A673 (cell line): ENCODE measurements around the gene MIER3. TPM values are rescaled to one million over a fixed set of nuclear protein-coding genes. Genes with fewer than 3 reads are reported as not detected.

ENCODE experiments used
- BruUV-seq: library from RNA; stranded (reverse); fragments of 400-500 nt; replicated peaks from 2 replicates; lab custom pipeline; 2021; lab: Mats Ljungman, UMichigan
- CTCF ChIA-PET: fragments of 300-600 bp; sonication (Branson Sonifier 250); formaldehyde crosslinking; loops from one replicate; lab custom pipeline; 2022; ENCODE audit warnings: antibody characterized with exemption; lab: Charles Lee
- POLR2A ChIA-PET: fragments of 300-600 bp; sonication (Branson Sonifier 250); formaldehyde crosslinking; loops from one replicate; lab custom pipeline; 2022; ENCODE audit warnings: antibody characterized with exemption; ENCODE audit not compliant: low non-redundant PET; lab: Charles Lee
- DNase-seq: peaks from one replicate; pipeline ENCODE4 v3.0.0-alpha.2; 2015; ENCODE audit warnings: low spot score
- H3K27ac ChIP-seq: fragments of 200-600 bp; sonication (generic); 2 replicates; pipeline ENCODE4 v1.5.1; 2016; ENCODE audit warnings: mixed run types, low read depth, mild to moderate bottlenecking, mixed read lengths, antibody characterized with exemption, low read length; ENCODE audit not compliant: poor library complexity, severe bottlenecking
- H3K27me3 ChIP-seq: fragments of 200-600 bp; sonication (generic); replicated peaks from 2 replicates; pipeline ENCODE4 v1.6.1; 2017; ENCODE audit warnings: mixed run types, low read depth, mild to moderate bottlenecking, mixed read lengths, antibody characterized with exemption, low read length; ENCODE audit not compliant: insufficient read depth, poor library complexity
- H3K36me3 ChIP-seq: fragments of 200-600 bp; sonication (generic); 2 replicates; pipeline ENCODE4 v1.6.1; 2016; ENCODE audit warnings: mixed run types, mild to moderate bottlenecking, mixed read lengths, antibody characterized with exemption, low read length; ENCODE audit not compliant: insufficient read depth, poor library complexity, severe bottlenecking
- H3K4me1 ChIP-seq: fragments of 200-600 bp; sonication (generic); 2 replicates; pipeline ENCODE4 v1.6.1; 2017; ENCODE audit warnings: mixed run types, mild to moderate bottlenecking, mixed read lengths, antibody characterized with exemption, low read length; ENCODE audit not compliant: insufficient read depth, poor library complexity, severe bottlenecking
- H3K4me3 ChIP-seq: fragments of 200-600 bp; sonication (generic); 2 replicates; pipeline ENCODE4 v1.5.1; 2016; ENCODE audit warnings: low read depth, mixed run types, mild to moderate bottlenecking, mixed read lengths, low read length; ENCODE audit not compliant: poor library complexity, severe bottlenecking
- H3K9me3 ChIP-seq: fragments of 200-600 bp; sonication (generic); 2 replicates; pipeline ENCODE4 v1.6.1; 2016; ENCODE audit warnings: mixed run types, low read depth, mild to moderate bottlenecking, mixed read lengths, antibody characterized with exemption, low read length; ENCODE audit not compliant: poor library complexity, severe bottlenecking
- CTCF ChIP-seq: fragments of 300-800, 200-600 bp; sonication (generic); conservative IDR thresholded peaks from 2 replicates; pipeline ENCODE4 v1.5.1; 2017; ENCODE audit warnings: low read depth, mild to moderate bottlenecking, antibody characterized with exemption, low read length, moderate library complexity, mixed read lengths
- EZH2 ChIP-seq: fragments of 200-600 bp; sonication (generic); IDR thresholded peaks from 2 replicates; pipeline ENCODE4 v1.6.1; 2017; ENCODE audit warnings: borderline replicate concordance, low read depth, mild to moderate bottlenecking, mixed read lengths, antibody characterized with exemption, low read length; ENCODE audit not compliant: poor library complexity, severe bottlenecking
- intact Hi-C: fragments of 100-400 bp; cut with micrococcal nuclease; formaldehyde crosslinking; loops from one replicate; pipeline ENCODE4 v1.10.0; 2022; ENCODE audit not compliant: unreplicated experiment
- total RNA-seq: library from RNA; stranded (reverse); gene quantifications from 2 replicates; pipeline ENCODE4 v1.2.3, GENCODE V29; 2021

MIER3 gene
- total RNA-seq, 1 experiment from 2014 or later = 26.2 TPM

GRCh38 chr5:56973473-56973872, 21.6 kb upstream of the MIER3 start:
- no peaks in the 10 kb centered on the region for H3K36me3 ChIP-seq
- DNase-seq = no peak
- ChIA-PET POLR2A (no interaction called here), CTCF (no interaction called here)
- intact Hi-C loops = no loop called here
- BruUV-seq = no TSS peak
- H3K27ac ChIP-seq = no peak overlapping the region
- H3K4me1 ChIP-seq = no peaks in the 10 kb centered on the region
- H3K9me3 ChIP-seq = no peaks in the 10 kb centered on the region
- TF ChIP-seq CTCF (no peak), EZH2 (no peak)
- no peak overlapping the region for H3K4me3 ChIP-seq
- peaks cover 5% of the 10 kb centered on the region for H3K27me3 ChIP-seq

- Histone ChIP-seq H3K9me3 (no peaks in the 10 kb centered on the region), H3K27me3 (peaks cover 7% of the 10 kb centered on the region), H3K36me3 (no peaks in the 10 kb centered on the region), H3K4me1 (no peaks in the 10 kb centered on the region), H3K27ac (no peak overlapping the region), H3K4me3 (no peak overlapping the region)
- TF ChIP-seq EZH2 (no peak), CTCF (no peak)
- CTCF ChIA-PET = no interaction called here
- no peak for DNase-seq
- POLR2A ChIA-PET = no interaction called here
- intact Hi-C loops = no loop called here
- BruUV-seq = no TSS peak
Measured at GRCh38 chr5:56971275-56971674, 19.4 kb upstream of the MIER3 start.

- Histone ChIP-seq H3K36me3 (no peaks in the 10 kb centered on the region), H3K27ac (no peak overlapping the region), H3K4me3 (no peak overlapping the region), H3K27me3 (peaks cover 31% of the 10 kb centered on the region), H3K9me3 (no peaks in the 10 kb centered on the region), H3K4me1 (no peaks in the 10 kb centered on the region)
- intact Hi-C loops = no loop called here
- BruUV-seq = no TSS peak
- DNase-seq = no peak
- CTCF ChIA-PET = no interaction called here
- POLR2A ChIA-PET = interaction anchor here (0.6 kb wide), 1 partner anchor 10 kb away, joined by 6 read pairs; no protein-coding TSS in a partner anchor
- TF ChIP-seq EZH2 (no peak), CTCF (no peak)
Measured at GRCh38 chr5:56964173-56964572, 12.2 kb upstream of the MIER3 start.
